Activated T-helper 1 cell treated with anti-CD3 and anti-CD28 coated beads, Interleukin-12 subunit alpha, Interleukin-12 subunit beta, Interleukin-2, Interleukin-4 antibody, amounts not matched to agents 30 ng/mL and 10 ng/mL and 1 ng/mL, durations not matched to agents 14 hours and 24 hours and 36 hours (primary cell): Measurements from ENCODE around the gene ADAMTSL2. TPM values are rescaled to one million over a fixed set of nuclear protein-coding genes. Genes with fewer than 3 reads are reported as not detected.

Experiments used
- DNase-seq: peaks from one replicate; pipeline ENCODE4 v3.0.0; 2021; ENCODE audit warnings: low spot score
- H3K27ac Mint-ChIP-seq: one replicate; pipeline ENCODE4 v1.8.0; 2021; ENCODE audit warnings: mild to moderate bottlenecking, mixed read lengths
- H3K27me3 Mint-ChIP-seq: one replicate; pipeline ENCODE4 v1.8.0; 2022; ENCODE audit warnings: mild to moderate bottlenecking, moderate library complexity, mixed read lengths; ENCODE audit not compliant: insufficient read depth
- H3K36me3 Mint-ChIP-seq: one replicate; pipeline ENCODE4 v1.8.0; 2021; ENCODE audit warnings: low read depth, mixed read lengths
- H3K4me1 Mint-ChIP-seq: one replicate; pipeline ENCODE4 v1.8.0; 2021; ENCODE audit warnings: low read depth, mixed read lengths
- H3K4me3 Mint-ChIP-seq: one replicate; pipeline ENCODE4 v1.8.0; 2021; ENCODE audit warnings: mild to moderate bottlenecking, moderate library complexity, mixed read lengths
- H3K9me3 Mint-ChIP-seq: one replicate; pipeline ENCODE4 v1.8.0; 2021; ENCODE audit warnings: mixed read lengths
- intact Hi-C: fragments of 100-400 bp; cut with micrococcal nuclease; formaldehyde crosslinking; loops from one replicate; pipeline ENCODE4 v1.15.1; 2024
- total RNA-seq: library from RNA; stranded (reverse); gene quantifications from 2 replicates; pipeline ENCODE4 v1.2.3, GENCODE V29; 2022

The ADAMTSL2 gene
- total RNA-seq, 1 donor from 2014 or later: not detected

DNA sequence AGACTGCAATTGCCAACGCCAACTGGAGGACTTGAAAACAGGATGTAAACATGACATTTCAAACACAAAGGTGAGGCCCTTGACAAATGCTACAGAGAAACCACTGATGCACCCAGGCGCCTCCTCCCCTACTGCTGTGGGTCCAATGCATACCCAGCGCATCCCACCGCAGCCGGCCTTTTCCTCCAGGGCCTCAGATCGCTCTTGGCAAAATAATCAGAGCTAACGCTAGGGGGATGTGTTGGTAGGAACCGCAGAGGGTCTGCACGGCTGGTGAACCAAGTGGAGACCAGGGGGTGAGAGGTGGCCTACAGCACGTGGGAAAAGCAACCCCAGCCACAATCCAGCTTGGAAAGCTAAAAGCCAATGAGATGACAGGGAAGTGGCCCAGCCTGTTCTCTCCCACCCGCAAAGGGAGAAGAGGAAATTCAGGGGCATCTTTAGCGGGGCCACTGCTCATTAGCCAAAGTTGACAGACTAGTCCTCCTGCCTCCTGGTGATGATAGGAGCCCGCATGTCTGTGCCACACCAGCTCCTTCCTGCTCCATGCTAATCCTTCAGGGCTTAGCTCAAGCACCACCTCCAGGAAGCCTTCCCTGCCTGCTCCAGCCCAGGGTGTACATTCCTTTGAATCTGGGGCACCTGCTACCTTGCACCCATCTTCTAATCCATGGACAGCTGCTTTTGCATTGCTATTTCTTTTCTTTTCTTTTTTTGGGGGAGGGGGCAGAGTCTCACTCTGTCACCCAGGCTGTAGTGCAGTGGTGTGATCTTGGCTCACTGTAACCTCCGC lies 68.8 kb downstream of the ADAMTSL2 start:
- intact Hi-C loops: no loop called here
- no peaks in the 10 kb centered on the region for H3K9me3 Mint-ChIP-seq
- DNase-seq: no peak
- peaks cover 4% of the 10 kb centered on the region for H3K27me3 Mint-ChIP-seq
- H3K27ac Mint-ChIP-seq: no peak overlapping the region
- no peaks in the 10 kb centered on the region for H3K36me3 Mint-ChIP-seq
- no peaks in the 10 kb centered on the region for H3K4me1 Mint-ChIP-seq
- H3K4me3 Mint-ChIP-seq: no peak overlapping the region

DNA sequence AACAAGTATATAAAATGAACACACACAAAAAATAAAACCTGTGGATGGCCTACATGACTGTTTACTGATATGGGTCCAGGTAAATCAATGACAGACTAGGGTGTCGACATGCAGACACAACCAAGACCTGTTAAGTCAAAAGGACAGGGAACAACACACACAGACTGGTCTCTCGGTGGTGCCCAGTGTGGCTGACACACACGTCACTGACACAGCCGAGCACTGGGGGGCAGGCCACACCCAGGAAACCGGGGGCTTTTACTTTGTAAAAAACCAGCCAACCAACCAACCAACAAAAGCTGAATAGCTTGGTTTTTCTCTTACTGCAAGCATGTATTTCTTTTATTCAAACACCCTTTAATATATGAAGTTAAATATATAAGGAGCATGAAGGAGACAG lies 69.7 kb downstream of the ADAMTSL2 start:
- Mint-ChIP-seq H3K27ac (no peak overlapping the region), H3K4me3 (no peak overlapping the region), H3K36me3 (no peaks in the 10 kb centered on the region), H3K9me3 (no peaks in the 10 kb centered on the region), H3K4me1 (no peaks in the 10 kb centered on the region), H3K27me3 (peaks cover 4% of the 10 kb centered on the region)
- intact Hi-C loops: no loop called here
- DNase-seq: no peak

DNA sequence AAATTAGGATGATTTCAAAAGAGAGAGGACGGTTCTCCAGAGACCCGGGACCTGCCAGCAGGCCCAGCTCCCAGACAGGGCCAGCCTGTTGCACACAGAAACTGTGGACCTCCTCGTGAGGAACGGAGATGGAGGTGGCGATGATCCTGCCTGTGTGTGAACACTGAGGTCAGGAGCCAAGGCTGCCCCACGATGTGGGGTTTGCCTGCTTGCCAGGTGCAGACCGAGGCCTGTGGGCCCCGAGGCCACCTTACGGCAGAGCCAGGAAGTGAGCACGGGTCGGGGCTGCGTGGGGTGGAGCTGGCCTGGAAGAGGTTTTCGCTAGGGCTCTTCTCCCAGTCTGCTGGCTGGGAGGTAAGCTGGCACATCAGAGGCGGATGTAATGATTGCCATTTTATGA lies 70.4 kb downstream of the ADAMTSL2 start:
- H3K9me3 Mint-ChIP-seq: no peaks in the 10 kb centered on the region
- H3K27ac Mint-ChIP-seq: no peak overlapping the region
- intact Hi-C loops: no loop called here
- H3K4me3 Mint-ChIP-seq: no peak overlapping the region
- H3K4me1 Mint-ChIP-seq: no peaks in the 10 kb centered on the region
- H3K27me3 Mint-ChIP-seq: peaks cover 8% of the 10 kb centered on the region
- no peaks in the 10 kb centered on the region for H3K36me3 Mint-ChIP-seq
- DNase-seq: no peak

DNA sequence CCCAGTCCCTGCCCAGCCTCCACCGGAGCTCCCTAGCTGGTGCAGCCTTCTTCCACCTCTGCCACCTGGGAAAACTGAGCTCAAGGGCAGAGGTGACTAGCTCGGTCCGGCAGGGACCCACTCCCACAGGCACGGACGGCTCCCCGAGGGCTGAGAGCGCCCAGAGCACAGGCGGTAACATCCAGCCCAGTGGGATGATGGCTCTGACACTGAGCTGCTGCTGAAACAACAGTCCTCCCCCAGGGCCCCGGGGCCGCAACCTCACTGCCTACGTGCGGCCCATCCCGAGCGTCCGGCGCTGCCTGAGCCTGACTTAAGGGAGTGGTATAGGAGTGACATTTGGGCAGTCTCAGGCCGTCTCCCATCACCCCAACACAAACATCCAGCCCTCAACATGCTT lies 70.9 kb downstream of the ADAMTSL2 start:
- intact Hi-C loops: no loop called here
- no peak overlapping the region for H3K27ac Mint-ChIP-seq

DNA sequence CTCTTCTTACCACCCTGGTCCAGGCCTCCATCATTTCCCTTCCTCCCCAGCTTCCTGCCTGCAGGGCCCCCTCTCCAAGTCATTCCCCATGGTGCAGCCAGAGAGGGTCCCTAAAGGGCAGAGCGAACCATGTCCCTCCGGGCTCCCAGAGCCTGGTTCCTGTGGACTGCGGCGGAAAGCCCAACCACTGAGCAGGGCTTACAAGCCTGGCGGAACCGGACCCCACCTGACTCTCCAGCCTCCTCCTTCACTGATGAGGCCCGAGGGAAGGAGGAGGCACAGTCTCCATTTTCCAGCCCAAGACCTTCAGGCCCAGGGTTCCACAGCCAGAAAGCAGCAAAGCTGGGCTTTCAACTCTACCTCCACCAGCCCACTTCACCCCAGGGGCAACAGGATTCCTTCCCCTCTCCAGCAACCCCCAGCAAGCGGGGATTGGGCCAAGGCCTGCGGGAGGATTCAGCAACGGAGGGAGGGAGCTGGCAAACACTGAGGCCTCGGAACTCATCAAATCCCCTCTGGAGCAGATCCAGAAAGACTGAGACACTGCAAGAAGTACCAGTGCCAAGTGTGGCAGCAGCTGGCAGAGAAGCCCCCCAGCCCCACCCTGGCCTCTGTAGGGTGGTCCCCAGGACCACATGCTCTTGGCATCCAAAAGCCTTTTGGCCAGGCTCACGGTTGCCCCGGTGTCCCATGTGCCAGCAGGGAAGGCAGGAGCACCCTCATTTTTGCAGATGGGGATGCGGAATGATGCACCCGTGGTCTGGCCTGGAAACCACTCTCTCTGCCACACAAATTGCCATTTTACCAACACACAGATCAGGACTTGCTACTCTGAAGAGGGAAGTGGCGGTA lies 71.6 kb downstream of the ADAMTSL2 start:
- DNase-seq: no peak
- no peaks in the 10 kb centered on the region for H3K36me3 Mint-ChIP-seq
- no peak overlapping the region for H3K4me3 Mint-ChIP-seq
- H3K27me3 Mint-ChIP-seq: peaks cover 9% of the 10 kb centered on the region
- H3K4me1 Mint-ChIP-seq: no peaks in the 10 kb centered on the region
- H3K9me3 Mint-ChIP-seq: no peaks in the 10 kb centered on the region
- intact Hi-C loops: no loop called here
- no peak overlapping the region for H3K27ac Mint-ChIP-seq

More for the DNA sequence above, 70.9 kb downstream of the ADAMTSL2 start:
- Mint-ChIP-seq H3K9me3 (no peaks in the 10 kb centered on the region), H3K4me3 (no peak overlapping the region), H3K27me3 (peaks cover 9% of the 10 kb centered on the region), H3K36me3 (no peaks in the 10 kb centered on the region), H3K4me1 (no peaks in the 10 kb centered on the region)
- no peak for DNase-seq

DNA sequence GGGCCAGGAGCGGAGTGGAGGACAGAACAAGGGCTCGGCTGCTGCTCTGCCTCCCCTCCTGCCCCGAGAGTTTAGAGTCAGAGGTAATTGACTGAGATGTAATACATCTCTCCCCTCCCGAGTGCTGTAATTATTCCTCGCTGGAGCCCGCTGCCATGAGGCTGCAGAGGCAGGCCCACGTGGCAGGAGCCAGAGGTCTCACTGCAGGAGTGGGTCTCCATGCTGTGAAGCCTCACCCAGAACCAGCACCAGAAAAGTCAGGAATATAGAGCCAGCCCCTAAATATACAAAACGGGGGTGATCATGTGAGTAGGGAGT lies 72.2 kb downstream of the ADAMTSL2 start:
- DNase-seq: no peak
- intact Hi-C loops: no loop called here
- Mint-ChIP-seq H3K27me3 (peaks cover 12% of the 10 kb centered on the region), H3K9me3 (no peaks in the 10 kb centered on the region), H3K36me3 (no peaks in the 10 kb centered on the region), H3K4me1 (no peaks in the 10 kb centered on the region), H3K4me3 (no peak overlapping the region), H3K27ac (no peak overlapping the region)

DNA sequence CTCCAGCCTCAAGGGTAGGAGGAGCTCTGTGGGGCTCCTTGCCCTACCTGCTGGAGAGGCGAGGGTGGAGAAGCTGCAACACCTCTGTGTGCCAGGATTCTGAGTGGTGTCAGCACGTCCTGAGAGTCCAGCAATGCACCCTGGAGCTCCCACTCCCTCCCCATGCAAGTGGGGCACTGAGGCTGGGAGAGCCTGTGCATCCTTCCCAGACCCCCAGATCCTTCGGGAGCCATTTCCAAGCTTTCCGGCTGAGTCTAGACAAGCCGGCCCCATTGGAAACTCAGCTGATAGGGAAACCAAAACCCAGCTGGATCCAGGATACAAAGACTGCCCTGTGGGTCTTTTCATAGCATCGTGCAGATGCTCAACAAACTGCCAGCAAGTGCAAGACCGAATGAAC lies 72.9 kb downstream of the ADAMTSL2 start:
- no peak for DNase-seq
- Mint-ChIP-seq H3K9me3 (no peaks in the 10 kb centered on the region), H3K4me3 (no peak overlapping the region), H3K4me1 (no peaks in the 10 kb centered on the region), H3K27me3 (peaks cover 14% of the 10 kb centered on the region), H3K36me3 (no peaks in the 10 kb centered on the region), H3K27ac (no peak overlapping the region)
- intact Hi-C loops: no loop called here

DNA sequence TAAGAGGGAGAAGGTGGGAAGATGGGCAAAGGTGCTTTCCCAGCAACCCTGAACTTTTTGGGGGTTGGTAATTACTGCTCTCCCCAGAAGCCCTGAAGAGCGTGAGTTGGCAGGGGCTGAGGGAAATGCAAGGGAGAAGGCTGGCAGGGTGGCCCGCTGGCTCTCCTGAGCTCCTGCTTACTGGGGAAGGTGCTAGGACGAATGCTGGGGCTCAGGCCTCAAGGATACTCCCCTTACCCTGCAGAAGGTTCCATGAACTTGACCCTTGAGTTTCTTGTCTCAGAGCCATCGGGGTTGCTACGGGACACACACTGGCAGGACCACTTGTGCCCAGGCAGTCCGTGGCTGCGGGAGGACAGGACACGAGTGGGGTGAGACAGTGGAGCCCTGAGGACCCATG lies 73.5 kb downstream of the ADAMTSL2 start:
- DNase-seq: no peak
- Mint-ChIP-seq H3K27me3 (peaks cover 14% of the 10 kb centered on the region), H3K4me1 (no peaks in the 10 kb centered on the region), H3K27ac (no peak overlapping the region), H3K36me3 (no peaks in the 10 kb centered on the region), H3K4me3 (no peak overlapping the region), H3K9me3 (no peaks in the 10 kb centered on the region)
- intact Hi-C loops: no loop called here

DNA sequence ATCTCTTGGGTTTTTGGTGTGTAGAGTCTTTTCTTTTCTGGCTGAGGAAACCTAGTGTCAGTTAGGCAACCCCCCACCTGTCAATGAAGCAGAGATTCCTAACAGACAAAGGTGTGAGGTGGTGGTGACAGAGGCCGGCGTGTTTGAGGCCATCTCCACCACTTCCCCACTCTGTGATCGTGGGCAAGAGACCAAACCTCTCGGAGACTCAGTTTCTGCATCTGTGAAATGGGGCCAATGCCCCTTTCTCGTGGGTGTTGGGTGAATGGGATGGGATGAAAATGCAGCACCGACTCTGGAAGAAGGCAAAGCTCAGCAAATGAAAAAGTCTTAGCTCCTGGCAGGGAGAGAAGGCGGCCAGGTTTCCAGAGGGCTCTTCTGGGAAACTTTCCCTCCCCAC lies 73.9 kb downstream of the ADAMTSL2 start:
- no peaks in the 10 kb centered on the region for H3K36me3 Mint-ChIP-seq
- H3K27ac Mint-ChIP-seq: no peak overlapping the region
- H3K4me1 Mint-ChIP-seq: no peaks in the 10 kb centered on the region
- intact Hi-C loops: no loop called here
- H3K27me3 Mint-ChIP-seq: peaks cover 15% of the 10 kb centered on the region
- H3K4me3 Mint-ChIP-seq: no peak overlapping the region
- DNase-seq: no peak
- no peaks in the 10 kb centered on the region for H3K9me3 Mint-ChIP-seq

DNA sequence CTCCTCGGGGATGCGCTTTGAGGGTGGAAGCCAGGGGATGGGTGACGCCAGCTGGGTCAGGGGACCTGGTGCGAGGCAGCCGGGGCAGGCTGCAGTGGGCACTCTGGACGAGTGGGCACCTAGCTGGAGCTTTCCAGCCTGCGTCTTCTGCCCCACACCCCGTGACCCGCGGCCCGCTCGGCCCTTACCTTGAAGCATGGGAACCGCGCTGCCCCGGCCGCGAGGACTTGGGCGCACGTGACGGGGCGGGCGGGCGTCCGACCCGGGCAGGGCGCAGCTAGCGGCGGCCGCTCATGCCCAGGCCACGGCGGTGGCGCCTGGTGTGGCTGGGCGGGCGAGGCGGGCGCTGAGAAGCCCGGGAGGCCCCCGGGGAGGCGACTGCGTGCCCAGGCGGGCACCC lies 74.4 kb downstream of the ADAMTSL2 start:
- H3K27me3 Mint-ChIP-seq: peaks cover 15% of the 10 kb centered on the region
- no peak overlapping the region for H3K4me3 Mint-ChIP-seq
- no peak overlapping the region for H3K27ac Mint-ChIP-seq
- no peak for DNase-seq
- intact Hi-C loops: no loop called here
- no peaks in the 10 kb centered on the region for H3K36me3 Mint-ChIP-seq
- no peaks in the 10 kb centered on the region for H3K9me3 Mint-ChIP-seq
- no peaks in the 10 kb centered on the region for H3K4me1 Mint-ChIP-seq

DNA sequence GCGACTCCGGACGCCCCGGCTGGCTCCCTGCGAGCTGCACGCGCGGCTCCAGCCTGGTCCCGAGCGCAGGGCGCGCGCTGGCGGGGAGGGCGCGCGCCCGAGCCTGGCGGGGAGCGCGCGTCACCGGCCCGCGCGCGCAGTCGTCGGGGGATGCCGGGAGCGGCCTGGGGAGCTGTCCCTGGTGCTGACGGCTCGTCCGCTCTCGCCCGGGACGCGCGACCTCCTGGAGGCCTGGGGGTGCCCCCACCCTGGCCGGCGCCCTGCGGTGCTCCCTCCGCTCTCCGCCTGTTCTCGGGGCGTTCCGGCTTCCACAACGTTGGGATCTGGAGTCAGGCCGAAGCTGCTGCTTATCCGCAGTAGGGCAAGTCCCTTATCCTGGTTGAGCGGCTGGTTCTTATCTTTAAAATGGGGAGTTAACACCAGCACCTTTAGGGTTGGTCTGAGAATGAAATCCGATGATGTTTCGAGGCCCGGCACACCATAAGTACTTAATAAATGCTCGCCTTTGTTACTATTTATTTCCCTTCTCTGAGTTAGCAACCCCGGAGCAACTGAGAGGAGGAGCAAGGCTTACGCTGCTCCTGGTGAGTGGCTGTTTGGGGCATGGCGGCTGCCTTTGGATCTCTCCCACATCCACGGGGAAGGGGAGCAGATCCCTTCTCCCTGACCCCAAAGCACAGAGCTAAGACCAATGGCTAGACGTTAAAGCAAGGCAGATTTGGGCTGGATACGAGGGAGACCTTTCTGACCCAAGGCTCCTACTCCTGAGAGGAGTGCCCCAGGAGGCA lies 75.0 kb downstream of the ADAMTSL2 start, which contains the start of gene FAM163B:
TSS of gene FAM163B (minus strand) at position 79 of the 788 bp plus-strand sequence. CDS start 29,166 bp downstream, outside the sequence.
- DNase-seq: peak; percentile 30
- Mint-ChIP-seq H3K9me3 (no peaks in the 10 kb centered on the region), H3K27ac (no peak within 1 kb of the TSS), H3K27me3 (peaks cover 15% of the 10 kb centered on the region), H3K4me3 (no peak within 1 kb of the TSS), H3K36me3 (no peaks in the 10 kb centered on the region), H3K4me1 (no peaks in the 10 kb centered on the region)
- intact Hi-C loops: no loop called here

DNA sequence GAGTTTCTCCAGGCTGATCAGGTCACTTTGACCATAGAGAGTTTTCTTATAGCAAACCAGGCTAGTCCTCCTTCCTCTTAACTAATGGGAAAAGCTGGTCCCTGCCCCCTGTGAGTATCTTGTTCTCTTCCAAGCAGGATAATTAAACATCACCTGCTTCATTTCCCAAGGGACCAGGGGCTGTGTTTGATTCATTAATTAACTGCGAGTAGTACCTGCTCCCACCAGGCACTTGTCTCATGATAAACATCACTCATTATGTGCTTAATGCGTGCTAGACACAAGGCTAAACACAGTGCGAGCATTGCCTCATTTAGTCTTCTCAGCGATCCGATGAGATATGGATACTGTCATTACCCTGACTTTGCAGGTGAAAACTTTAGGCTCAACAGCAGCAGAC lies 76.3 kb downstream of the ADAMTSL2 start:
- DNase-seq: no peak
- intact Hi-C loops: no loop called here
- Mint-ChIP-seq H3K27ac (no peak overlapping the region), H3K4me1 (no peaks in the 10 kb centered on the region), H3K36me3 (no peaks in the 10 kb centered on the region), H3K27me3 (peaks cover 12% of the 10 kb centered on the region), H3K4me3 (no peak overlapping the region), H3K9me3 (no peaks in the 10 kb centered on the region)

DNA sequence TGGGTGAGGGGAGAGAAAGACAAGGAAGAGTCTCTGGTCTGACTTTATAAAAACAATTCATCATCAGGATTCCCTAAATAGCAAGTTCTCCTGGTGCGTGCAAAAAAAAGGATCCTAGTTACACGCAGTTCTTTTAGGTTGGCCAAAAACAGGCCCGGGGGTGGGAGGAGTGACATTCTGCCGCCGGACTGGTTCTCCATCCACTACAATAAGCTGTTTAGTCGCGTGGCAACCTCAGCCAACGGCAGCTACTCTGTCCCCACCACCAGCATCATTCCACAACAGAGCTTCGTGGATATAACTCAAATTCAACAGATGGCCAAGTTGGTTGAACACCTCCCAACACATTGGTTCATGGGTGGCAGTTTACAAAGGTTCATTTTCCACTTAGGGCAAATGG lies 77.5 kb downstream of the ADAMTSL2 start:
- intact Hi-C loops: no loop called here
- peaks cover 14% of the 10 kb centered on the region for H3K27me3 Mint-ChIP-seq

More for the DNA sequence above, 77.5 kb downstream of the ADAMTSL2 start:
- DNase-seq: no peak
- Mint-ChIP-seq H3K4me1 (no peaks in the 10 kb centered on the region), H3K27ac (no peak overlapping the region), H3K36me3 (no peaks in the 10 kb centered on the region), H3K4me3 (no peak overlapping the region), H3K9me3 (no peaks in the 10 kb centered on the region)
